GM12865 (cell line): Measurements from ENCODE around the gene SSX2IP.
A peak's percentile ranks its signal among the peaks of the same experiment; 100 is the strongest.
"Not testable (repeated sequence)": the region's sequence is repeated elsewhere in the genome, so short reads cannot be mapped to it uniquely, and the experiment has no call there.

Experiments
- DNase-seq: peaks from one replicate; pipeline ENCODE4 v3.0.0; 2010; ENCODE audit warnings: low read depth
- H3K4me3 ChIP-seq: 2 replicates; pipeline ENCODE4 v1.5.1; 2011; ENCODE audit warnings: mild to moderate bottlenecking, low read depth, low read length, control low read depth
- TF ChIP-seq, protein P1 (sequence below): IDR thresholded peaks from 2 replicates; pipeline ENCODE4 v1.5.1; 2011; ENCODE audit warnings: low read length, control low read depth, low read depth, inconsistent platforms; ENCODE audit not compliant: insufficient read depth; ENCODE audit errors: missing control alignments

The SSX2IP gene

DNA sequence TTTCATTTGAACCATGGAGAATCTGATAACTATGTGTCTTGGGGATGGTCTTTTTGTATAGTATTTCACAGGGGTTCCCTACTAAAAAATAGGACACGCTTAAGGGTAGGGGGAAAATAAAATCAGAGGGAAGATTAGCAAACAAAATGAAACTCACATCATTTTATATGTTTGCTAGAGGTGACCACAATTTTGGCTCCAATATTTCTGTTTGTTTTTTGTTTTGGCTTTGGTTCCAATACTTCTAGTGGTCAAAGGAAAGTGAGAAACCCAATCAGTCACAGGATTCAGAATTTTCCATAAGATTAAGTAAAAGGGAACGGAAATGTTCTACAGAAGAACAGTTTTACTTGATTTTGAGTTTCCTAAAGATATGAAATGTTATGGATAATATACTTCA is 42.3 kb upstream of the SSX2IP start:
- H3K4me3 ChIP-seq, result no peak overlapping the region
- TF ChIP-seq, protein P1, sequence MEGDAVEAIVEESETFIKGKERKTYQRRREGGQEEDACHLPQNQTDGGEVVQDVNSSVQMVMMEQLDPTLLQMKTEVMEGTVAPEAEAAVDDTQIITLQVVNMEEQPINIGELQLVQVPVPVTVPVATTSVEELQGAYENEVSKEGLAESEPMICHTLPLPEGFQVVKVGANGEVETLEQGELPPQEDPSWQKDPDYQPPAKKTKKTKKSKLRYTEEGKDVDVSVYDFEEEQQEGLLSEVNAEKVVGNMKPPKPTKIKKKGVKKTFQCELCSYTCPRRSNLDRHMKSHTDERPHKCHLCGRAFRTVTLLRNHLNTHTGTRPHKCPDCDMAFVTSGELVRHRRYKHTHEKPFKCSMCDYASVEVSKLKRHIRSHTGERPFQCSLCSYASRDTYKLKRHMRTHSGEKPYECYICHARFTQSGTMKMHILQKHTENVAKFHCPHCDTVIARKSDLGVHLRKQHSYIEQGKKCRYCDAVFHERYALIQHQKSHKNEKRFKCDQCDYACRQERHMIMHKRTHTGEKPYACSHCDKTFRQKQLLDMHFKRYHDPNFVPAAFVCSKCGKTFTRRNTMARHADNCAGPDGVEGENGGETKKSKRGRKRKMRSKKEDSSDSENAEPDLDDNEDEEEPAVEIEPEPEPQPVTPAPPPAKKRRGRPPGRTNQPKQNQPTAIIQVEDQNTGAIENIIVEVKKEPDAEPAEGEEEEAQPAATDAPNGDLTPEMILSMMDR, result no peak
- DNase-seq, result no peak

DNA sequence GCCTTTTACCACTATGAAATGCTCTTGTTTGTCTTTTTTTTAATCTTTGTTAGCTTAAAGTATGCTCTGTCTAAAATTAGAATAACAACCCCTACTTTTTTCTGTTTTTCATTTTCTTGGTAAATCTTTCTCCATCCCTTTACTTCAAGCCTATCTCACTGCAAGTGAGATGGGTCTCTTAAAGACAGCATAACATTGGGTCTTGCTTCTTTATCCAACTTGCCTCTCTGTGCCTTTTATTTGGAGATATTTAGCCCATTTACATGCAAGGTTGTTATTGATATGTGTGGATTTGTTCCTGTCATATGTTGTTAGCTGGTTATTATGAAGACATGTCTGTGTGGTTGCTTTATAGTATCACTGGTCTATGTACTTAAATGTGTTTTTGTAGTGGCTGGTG is 41.3 kb upstream of the SSX2IP start:
- TF ChIP-seq, protein P1, result no peak
- DNase-seq, result no peak
- no peak overlapping the region for H3K4me3 ChIP-seq

DNA sequence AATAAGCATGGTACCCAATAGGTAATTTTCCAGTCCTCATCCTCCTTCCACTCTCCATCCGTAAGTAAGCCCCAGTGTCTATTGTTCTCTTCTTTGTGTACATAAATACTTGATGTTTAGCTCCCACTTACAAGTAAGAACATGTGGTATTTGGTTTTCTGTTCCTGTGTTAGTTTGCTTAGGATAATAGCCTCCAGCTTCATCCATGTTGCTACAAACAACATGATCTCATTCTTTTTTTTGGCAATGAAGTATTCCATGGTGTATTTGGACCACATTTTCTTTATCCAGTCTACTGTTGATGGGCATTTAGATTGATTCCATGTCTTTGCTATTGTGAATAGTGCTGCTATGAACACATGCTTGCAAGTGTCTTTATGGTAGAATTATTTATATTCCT is 37.5 kb upstream of the SSX2IP start:
- not testable (repeated sequence) for H3K4me3 ChIP-seq, DNase-seq

DNA sequence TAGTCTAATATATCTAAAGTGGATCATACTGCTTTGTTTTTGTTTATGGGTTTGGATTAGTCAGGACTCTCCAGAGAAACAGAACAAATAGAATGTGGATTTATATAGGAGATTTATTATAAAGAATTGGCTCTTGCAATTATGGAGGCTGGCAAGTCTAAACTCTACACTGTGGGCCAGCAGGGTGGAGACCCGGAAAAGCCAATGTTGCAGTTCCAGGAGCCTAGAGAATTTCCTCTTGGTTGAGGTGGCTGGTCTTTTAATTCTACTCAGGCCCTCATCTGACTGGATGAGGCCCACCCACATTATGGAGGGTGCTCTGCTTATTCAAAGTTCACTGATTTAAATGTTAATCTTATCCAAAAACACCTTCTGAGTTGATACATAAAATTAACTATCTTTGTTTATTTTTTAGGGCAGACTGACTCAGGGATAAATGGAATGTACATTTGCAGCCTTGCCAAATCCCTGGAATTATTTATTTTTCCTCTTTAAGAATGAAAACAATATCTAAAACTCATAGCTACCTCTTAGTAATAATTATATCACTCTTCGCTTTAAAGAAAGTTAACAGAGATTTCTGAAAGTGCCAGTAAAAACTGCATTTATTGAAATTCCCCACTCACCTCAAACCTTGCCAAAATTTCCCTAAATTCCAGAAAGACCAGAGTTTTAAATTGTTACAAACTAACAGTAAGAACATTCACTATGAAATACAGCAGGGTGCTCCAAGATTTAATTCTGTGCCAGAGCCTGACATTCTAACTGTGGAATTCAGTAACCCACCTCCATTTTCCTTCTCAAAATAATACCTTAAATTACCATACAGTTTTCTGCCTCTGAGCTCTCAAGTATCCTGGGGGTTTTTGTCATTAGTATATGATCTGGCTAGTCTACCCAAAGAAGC is 36.6 kb upstream of the SSX2IP start:
- H3K4me3 ChIP-seq, result no peak overlapping the region
- TF ChIP-seq, protein P1, result no peak
- DNase-seq, result no peak

DNA sequence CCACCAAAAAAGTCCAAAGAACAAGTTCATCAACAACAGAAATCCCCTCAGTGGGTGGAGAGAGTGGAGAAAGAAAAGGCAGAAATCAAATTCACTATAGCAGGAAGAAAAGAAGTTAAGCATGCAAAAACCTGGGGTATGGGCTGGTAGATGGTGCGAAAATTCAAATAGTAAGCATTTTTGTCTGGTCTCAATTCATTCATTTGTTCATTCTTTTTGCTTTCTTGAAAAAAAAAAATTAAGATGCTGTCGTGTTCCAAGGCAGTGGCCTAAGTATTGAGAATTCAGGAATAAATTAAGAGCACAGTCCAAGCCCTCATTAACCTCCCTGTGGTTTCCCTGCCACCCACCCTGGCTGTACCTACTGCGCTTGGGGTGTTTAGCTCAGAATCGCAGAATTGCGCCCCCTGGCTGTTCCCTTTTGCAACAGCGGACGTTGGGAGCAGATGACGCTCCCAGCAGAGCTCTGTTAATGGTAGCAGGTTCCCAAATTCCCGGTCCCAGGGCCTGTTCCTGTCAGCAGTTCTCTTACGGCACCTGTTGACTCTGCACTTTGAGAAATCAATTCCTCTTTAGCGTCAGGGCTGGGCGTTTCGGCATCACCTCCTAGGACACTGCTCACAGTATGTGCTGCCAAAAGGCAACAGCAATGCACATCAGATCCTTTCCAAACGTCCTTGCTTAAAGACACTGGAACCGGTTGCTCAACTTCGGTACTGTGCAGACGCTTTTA is 34.0 kb upstream of the SSX2IP start:
- DNase-seq, result peak; percentile 41
- no peak overlapping the region for H3K4me3 ChIP-seq
- TF ChIP-seq, protein P1, result peak; percentile 57

DNA sequence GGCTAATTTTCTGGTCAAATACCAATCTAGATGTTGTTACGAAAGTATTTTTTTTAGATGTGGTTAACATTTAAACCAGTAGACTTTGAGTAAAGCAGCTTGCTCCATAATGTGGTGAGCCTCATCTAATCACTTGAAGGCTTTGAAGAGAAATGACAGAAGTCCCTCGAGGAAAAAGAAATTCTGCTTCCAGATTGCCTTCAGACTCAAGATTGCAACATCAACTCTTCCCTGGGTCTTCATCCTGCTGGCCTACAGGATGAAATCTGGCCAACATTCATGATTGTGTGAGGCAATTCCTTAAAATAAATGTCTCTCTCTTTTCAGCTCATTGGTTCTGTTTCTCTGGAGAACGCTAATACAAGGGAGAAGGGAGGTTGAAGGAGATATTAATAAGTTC is 32.5 kb upstream of the SSX2IP start:
- TF ChIP-seq, protein P1, result no peak
- no peak for DNase-seq

DNA sequence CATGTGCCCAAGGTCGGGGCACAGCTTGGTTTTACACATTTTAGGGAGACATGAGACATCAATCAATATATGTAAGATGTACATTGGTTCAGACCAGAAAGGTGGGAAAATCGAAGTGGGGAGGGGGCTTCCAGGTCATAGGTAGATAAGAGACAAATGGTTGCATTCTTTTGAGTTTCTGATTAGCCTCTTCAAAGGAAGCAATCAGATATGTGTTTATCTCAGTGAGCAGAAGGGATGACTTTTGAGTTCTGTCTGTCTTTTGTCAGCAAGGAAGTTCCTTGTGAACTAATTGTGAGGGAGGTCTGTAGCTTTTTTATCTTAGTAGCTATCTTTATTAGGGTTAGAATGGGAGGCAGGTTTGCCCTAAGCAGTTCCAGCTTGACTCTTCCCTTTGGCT is 31.6 kb upstream of the SSX2IP start:
- not testable (repeated sequence) for DNase-seq

More for the DNA sequence above, 32.5 kb upstream of the SSX2IP start:
- no peak overlapping the region for H3K4me3 ChIP-seq

More for the DNA sequence above, 31.6 kb upstream of the SSX2IP start:
- H3K4me3 ChIP-seq, result not testable (repeated sequence)
